GM19351 (cell line): ENCODE measurements around the gene LRRC74A.

Experiments
- ATAC-seq: cut with Tn5 transposase; IDR thresholded peaks from one replicate; pipeline ENCODE4 v1.9.1; 2021; ENCODE audit warnings: mild to moderate bottlenecking, moderate library complexity; ENCODE audit not compliant: unreplicated experiment

The LRRC74A gene

DNA sequence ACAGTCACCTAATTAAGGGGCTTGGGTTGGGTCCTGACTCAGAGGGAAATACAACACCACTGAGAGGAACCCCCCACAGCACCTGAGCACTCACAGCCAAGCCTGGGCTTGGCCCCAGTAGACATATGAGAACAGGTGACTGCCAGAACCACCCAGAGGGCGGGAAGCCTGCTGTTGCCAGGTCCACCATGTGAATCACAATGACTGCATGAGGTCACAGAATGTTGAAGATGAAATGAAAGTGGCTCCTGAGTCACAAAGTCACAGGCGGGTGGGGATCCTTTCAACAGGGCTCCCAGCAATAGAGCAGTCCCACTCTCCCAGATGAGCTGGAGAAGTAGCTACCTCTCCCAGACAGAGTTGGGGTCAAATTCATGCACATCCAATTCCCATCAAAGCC lies at the start of gene LRRC74A:
TSS of gene LRRC74A (plus strand) at position 287 of the 400 bp plus-strand sequence. CDS start 290 bp downstream, outside the sequence.
- ATAC-seq = no peak

DNA sequence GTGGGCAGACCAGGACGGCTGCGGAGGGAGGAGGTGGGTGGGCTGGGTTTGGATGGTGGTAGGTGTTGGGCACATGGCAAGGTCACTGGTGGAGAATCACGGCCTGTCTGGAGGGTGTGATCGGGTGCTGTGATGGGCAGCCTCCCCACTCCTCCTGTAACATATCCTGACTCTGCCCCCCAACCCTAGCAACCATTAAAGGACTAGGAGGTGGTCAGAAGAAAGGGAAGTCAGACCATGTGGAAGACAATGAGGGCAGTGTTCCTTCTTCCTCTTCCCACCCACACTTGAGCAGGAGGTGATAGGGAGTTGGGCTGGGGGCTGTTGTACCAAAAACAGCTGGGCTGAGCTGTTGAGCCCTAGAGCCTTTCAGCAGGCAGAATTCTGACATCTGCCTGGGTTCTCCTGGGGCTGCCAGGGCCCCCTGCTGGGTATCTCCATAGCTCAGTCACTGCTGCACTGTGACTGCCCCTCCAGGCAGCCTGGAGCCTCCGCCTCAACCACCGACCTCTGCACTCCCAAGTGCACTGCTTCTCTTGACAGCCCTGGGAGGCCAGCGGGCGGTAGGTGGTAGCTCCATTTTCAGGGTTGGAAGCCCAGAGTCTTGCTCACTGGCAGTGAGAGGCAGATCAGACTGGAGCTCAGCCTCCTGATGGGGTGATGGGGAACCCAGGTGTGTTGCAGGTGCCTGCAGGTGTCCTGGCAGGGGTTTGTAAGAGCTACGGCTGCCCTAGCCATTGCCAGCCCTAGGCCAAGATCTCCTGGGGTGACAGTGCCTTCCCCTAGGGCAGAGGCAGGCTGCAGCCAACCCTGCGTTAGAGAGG lies 49.6 kb upstream of the LRRC74A start:
- no peak for ATAC-seq

DNA sequence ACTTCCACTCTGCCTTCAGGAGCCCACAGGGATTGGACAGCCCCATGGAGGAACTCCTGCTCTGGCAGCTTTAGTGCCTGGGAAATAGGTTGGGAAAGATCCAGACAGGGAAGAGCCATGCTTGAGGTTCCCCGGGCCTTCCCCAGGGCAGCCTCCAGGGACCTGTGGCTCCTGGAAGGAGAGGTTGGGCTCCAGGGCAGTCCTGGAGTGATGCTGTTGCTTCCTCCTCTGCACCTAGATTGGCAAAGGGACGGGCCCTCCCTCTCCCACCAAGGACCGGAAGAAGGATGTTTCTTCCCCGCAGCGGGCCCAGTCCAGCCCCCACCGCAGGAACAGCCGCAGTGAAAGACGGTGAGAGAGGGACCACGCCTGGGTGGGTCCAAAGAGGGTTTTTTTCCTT lies 48.5 kb upstream of the LRRC74A start:
- no peak for ATAC-seq

DNA sequence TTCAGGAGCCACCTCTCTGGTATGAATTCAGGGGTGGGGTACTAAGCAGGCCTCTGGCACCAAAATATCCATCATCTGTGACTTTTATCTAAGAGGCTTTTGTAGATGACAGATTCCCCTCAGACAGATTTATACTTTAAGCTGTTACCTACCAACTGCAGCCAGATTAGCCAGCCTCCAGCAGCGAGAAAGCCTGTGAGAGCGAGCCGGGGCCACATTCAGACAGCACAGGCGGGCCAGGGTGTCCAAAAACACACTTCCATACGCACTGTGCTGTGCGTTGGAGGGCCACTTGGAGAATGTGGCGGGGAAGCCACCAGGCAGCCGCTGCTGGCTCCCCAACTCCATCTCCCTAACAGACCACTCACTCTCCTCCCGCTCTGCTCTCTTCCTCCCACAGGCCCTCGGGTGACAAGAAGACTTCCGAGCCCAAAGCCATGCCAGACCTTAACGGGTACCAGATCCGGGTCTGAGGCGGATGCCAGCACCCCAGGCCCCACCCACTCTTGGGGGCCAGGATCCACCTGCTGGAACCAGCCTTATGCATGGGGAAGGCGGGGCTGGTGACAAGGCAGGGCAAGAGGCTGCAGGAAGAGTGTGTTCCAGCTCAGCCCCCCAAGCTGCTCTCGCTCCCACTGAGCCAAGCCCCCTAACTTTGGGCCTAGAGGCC lies 47.5 kb upstream of the LRRC74A start:
- ATAC-seq = no peak

DNA sequence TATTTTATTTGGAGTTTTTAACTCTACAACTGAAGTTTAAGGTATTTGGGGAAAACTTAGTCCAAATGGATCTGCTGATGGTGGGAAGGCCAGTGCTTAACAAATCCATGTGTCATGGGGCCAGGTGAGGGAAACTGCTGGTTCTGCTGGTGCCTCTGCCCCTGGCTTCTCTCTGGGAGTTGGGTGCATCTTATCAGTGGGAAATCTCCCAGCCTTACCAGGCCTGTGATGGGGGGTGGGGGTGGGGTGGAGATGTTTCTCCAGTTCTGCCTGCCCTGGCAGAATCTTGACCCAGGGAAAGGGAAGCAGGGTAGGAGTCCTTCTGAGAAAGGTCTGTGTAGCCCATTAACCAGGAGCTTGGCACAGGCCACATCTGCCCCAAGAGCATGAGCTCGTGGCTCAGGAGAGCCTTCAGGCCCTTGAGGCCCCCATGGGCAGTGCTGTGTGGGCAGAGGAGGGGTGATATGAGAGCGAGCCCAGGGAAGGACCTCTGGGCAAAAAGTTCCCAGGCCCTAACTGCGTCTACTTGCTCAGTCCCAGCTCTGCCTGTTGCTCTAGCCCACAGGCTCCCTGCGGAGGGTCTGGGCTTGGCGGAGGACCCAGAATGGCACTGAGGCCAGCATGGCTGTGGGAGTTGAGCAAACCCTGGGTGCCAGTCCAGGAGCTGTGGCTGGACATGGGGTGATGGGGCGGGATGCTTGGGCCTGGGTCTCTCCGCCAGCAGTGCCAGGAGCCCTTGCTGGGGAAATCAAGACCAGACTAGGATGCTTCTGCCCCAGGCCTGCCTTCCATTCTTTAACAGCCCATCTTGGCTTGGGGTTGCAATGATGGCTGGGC lies 46.8 kb upstream of the LRRC74A start:
- no peak for ATAC-seq

DNA sequence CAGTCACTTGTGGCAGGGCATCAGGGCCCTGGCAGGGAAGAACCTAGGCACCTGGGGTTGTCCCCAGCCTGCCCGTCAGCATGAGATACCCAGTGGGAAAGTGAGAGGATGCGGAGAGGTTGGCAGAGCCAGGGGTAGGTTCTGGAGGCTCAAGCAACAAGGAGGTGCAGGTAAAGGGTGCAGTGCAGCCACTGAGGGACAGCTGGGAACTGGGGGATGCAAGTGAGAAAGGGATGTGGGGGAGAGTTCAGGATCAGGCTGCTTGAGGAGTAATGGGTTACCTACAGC lies 46.2 kb upstream of the LRRC74A start:
- no peak for ATAC-seq

DNA sequence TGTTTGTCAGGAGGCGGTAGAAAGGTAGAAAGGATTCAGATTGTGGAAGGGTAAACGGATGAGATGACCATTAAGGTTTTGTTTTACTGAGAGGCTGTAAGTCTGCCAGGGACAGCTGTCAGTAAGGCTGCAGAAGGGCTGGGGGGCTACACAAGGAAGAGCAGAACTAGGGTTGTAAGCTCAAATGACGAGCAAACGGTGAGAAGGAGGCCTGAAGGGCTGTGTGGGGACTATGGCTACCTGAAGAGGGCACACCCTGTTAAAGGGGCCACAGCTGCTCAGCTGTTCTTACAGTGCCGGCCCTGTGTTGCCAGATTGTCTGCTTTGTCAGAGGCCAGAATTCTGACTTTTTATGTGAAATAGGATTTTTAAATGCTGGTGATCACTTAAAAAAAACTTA lies 45.8 kb upstream of the LRRC74A start:
- no peak for ATAC-seq

DNA sequence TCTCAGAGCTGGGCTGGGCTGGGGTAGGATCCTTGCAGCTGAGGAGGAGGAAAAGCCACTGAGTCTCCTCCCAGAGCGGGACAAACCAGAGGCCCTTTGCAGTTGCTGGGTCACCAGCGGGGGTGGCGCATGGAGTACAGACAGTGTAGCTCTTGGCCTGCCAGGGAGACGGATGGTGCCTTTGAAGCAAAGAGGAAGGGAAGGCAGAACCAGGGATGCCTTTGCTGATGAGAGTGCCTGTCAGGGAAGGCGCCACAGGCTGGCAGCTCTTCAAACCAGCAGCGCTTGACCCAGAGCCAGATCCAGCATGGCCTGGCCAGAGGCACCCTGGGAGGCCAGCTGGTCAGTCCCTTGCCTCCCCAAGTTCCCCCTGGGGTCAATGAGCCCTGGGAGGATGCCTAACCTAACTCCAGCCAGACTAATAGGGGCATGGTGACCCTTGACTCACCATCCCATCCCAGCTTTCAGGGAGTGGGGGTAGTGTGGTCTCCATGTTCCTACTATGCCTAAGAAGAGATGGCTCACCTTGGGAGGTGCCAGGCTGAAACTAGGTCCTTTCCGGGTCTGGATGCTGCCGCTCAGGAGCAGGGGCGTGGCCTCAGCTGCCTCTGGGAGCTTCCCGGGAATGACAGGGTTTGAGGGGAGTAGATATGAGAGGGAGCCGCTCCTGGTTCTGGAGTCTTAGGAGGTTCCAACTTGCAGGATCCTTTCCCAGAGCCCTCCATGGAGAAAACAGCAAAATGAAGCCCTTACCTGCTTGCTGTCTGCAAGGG lies 45.1 kb upstream of the LRRC74A start:
- ATAC-seq = no peak

DNA sequence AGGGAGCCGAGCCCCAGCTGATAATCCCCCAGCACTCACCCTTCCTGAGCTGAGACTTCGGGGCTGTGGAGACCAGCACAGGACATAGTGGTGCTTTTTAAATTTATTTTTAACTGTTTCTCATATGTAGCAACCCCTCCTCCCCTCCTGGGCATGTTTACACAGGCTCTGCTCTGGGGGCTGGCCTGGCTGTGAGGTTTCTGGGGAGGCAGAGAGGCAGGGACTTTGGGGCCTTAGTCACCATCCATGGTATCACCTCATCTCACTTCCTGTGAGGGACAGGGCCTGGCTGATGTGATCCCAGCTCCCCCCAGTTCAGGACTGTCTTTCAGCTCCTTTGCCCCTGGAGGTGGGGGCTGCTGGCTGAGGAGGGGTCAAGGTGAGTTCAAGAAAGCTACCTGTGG lies 44.6 kb upstream of the LRRC74A start:
- ATAC-seq = no peak

DNA sequence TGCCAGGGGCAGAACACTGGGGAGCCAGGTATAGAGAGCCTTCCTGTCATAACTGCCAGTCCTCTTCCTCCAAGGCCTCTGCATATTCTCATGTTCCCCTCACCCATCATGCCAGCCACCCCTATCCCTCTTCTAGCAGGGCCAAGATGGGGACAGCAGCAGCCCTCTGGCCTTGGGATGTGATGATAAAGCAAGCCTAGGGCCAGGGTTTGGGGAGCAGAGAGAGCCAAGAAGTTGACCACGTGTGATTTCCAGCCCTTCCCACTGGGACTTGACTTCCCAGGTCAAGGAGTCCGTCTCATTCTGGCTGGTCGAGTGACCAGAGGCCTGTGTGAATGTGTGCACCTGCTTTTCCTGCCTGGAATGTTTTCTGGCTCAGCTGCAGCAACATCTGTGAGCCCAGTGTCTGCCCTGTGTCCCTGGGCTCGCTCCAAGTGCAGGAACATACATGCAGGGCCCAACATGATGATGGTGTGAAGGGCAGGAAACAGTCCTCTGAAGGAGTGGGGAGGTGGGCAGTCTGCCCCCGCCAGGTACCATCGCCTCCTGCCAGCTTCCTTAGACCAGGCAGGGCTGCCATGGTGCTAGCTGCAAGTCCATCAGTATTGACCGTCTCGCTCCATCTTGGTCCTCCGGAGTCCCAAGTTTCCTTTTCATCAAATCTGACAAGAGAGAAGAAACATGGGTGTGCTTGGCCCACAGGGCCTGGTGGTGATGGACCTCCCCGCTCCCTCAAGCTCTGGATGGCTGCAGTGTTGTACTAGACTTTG lies 43.9 kb upstream of the LRRC74A start:
- no peak for ATAC-seq

DNA sequence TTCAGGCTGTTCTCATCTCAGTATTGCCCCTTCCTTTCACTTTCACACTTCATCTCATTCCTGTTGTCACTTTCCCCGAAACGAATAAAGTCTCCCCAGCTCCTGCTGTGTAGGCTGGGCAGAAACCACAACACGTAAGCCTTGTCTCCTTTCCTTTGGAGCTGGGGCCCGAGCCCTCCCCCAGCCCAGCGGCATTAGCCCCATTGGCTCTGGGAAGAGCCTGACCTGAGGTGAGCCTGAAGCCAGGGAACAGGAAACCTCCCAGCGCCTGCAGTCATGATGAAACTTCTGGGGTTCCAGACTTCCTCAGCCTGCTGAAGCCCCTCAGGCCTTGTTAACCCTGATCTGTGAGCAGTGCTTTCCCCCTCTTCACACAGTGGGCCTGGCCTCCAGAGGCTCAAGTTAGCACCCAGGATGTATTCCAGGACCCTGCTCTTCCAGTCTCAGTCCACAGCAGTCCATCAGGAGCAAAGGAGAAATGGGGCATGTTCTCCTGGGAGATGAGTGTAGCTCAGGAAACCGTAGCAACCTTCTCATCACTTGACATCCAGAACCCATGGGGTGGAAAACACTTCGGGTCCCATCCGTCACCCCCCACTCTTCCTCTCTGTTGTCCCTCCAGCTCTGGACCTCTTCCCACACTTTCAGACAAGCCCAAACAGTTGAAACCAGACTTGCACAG lies 43.2 kb upstream of the LRRC74A start:
- ATAC-seq = no peak

DNA sequence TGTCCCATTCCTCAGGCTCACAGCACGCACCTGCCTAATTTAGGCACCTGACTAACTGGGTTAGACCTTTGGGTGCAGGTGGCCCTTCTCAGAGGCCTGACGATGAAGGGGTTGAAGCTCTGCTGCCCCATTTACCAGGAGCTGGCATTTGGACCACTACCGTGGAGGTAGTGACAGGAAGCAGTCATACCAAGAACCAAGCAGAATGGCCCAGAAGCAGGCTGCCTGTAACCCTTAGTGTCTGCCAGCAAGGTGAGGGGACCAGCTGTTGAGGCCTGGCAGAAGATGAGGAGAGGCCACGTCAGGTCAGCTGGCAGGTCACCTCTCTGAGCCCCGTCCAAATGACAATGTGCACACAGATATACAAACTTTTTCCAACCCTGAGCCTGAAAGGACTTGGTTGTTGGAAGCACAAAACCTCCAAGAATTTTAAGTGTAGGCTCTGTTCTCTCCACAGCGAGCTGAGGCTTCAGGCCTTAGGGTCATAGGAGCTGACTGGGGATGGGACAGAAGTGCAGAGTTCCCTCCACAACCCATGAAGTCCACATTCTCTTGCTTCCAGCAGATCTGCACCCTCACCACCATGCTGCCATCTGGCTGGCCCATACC lies 41.8 kb upstream of the LRRC74A start:
- ATAC-seq = no peak

DNA sequence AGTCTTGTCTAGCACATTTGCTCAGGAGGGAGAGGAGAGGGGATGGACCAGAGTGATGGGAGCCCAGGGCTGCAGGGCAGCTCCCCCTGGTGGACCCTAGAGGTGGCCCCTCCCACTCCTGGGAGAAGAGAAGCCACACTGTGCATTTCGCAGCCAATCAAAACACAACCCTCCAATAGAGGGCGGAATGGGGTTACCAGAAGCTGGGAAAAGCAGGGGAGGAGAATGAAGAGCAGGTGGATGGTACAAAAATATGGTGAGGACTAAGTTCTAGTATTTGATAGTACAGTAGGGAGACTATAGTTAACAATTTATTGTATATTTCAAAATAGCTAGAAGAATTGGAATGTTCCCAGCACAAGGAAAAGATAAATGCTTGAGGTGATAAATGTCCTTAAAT lies 41.3 kb upstream of the LRRC74A start:
- ATAC-seq = peak; percentile 86

DNA sequence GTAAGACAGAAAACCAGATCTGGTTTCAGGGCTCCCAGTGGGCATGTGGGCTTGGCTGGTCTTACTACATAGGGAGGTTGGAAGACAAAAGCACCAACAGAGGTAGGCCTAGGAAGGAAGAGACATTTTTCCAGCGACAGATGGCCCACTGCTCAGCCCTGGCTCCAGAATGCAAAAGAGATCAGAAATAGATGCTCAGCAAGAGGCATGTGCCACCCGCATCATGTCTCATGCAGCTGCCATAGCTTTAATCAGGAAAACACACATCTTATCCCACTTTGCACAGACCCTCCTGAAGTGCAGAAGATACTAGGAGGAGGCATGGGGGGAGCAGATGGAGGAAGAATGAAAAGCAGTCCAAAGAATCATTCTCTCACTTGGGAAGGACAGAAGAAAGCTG lies 39.6 kb upstream of the LRRC74A start:
- no peak for ATAC-seq

DNA sequence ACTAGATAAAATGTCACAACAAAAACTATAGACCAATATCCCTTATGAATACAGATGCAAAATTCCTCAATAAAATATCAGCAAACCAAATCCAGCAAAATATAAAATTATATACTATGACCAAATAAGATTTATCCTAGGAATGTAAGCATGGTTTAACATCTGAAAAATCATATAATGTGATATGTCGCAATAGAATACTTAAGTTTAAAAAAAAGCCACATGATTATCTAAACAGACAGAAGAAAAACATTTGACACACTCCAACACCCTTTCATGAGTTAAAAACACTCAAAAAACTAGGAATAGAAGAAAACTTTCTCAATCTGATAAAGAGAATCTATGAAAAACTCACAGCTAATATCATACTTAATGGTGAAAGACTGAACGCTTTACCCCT lies 33.8 kb upstream of the LRRC74A start:
- ATAC-seq = no peak

DNA sequence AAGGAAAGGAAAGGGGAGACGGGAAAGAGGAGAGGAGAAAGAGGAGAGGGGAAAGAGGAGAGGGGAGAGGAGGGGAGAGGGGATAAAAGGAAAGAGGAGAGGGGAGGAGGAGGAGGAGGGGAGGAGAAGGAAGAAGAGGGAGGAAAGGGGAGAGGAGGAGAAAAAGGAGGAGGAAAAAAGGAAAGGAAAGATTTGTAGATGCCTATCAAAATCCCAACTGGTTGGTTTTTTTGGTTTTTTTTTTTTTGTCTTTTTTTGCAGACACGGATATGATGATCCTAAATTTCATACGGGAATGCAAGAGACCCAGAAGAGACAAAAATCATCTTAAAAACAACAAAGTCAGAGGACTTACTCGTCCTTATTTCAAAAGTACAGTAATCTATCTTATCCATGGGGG lies 32.9 kb upstream of the LRRC74A start:
- no peak for ATAC-seq

DNA sequence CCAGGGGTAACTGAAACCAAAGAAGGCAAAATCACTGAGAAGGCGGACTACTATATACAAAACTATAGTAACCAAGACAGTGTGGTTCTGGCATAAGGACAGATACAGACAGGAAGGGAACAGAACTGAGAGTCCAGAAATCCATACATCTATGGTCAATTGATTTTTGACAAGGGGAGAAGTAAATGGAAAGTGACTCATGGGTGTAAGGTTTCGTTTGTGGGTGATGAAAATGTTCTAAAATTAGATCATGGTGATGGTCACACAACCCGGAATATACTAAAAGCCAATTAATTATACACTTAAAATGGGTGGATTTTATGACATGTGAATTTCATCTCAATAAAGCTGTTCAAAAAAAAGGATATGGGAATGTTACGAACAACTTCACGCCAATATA lies 32.3 kb upstream of the LRRC74A start:
- ATAC-seq = no peak

DNA sequence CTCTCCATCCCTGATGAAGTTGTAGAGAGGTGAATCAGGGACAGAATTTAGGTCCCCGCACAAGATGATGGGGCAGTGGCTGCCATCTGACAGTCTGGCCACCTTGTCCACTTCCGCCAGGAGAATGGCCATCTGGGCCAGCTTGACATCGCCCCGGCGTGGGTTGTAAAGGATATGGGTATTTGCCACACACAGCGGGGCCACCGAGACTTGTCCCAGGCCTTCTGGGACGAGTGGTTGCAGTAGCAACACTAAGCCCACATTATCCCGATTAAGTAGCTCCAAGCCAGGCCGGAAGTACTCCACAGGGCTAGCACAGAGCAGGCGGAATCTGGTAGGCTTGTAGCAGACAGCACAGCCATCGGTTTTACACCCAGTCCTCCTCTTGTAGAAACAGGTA lies 19.8 kb upstream of the LRRC74A start:
- no peak for ATAC-seq

DNA sequence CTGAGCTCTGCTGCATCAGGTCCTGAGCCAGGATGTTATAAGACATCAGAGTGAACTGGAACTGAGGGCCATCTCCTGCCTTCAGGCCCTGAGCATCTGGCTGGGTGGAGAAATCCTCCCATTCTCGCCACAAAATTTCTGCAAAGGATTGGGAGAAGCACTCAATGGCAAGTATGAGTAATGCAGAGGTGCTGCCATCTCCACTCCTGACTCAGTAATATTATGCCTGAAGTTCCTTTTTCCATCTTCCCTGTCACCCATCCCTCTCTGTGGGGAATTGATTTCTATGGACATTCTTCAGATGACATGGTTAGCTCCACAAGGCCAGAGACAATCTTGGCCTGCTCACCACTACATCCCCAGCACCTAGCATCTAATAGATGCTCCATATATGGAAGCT lies 18.2 kb upstream of the LRRC74A start:
- ATAC-seq = no peak
